Upper lobe of left lung (tissue), 4 donors: ENCODE measurements around the gene PCSK1.

Experiments used
- CTCF ChIP-seq, 6 experiments: fragments of 450-650 bp in 4 of 6; fragments of 200-600 bp in 2 of 6; sonication (generic) in 2 of 6; IDR thresholded peaks; one replicate each; pipeline ENCODE4 v1.5.1; 2016 to 2019; ENCODE audit warnings: antibody characterized with exemption in 6 of 6
- POLR2AphosphoS5 ChIP-seq, 2 donors: sonication (generic); formaldehyde crosslinking; IDR thresholded peaks; one replicate each; pipeline ENCODE4 v1.5.1; 2017; ENCODE audit warnings: antibody characterized with exemption in 2 of 2

- TF ChIP-seq CTCF (IDR thresholded peaks at IDR 0.05) = no peak
- no peak for TF ChIP-seq POLR2AphosphoS5 (IDR thresholded peaks at IDR 0.05)
Measured at GRCh38 chr5:96431376-96432187, 1.5 kb downstream of the PCSK1 start.
